SK-N-MC (cell line): ENCODE results near the gene NINL.
"Not testable (repeated sequence)": the region's sequence is repeated elsewhere in the genome, so short reads cannot be mapped to it uniquely, and the experiment has no call there.

Experiments
- DNase-seq: peaks from one replicate; pipeline ENCODE4 v3.0.0-alpha.2; 2011; ENCODE audit warnings: low read depth, low spot score
- H3K27ac ChIP-seq: fragments of 200-600 bp; sonication (generic); 2 replicates; pipeline ENCODE4 v1.5.1; 2016; ENCODE audit warnings: mixed run types
- H3K36me3 ChIP-seq: fragments of 200-600 bp; sonication (generic); 2 replicates; pipeline ENCODE4 v1.6.1; 2017; ENCODE audit warnings: antibody characterized with exemption, low read length, mixed read lengths; ENCODE audit not compliant: insufficient read depth
- H3K4me3 ChIP-seq: fragments of 200-600 bp; sonication (generic); 2 replicates; pipeline ENCODE4 v1.5.1; 2016
- H3K9ac ChIP-seq: fragments of 200-600 bp; sonication (generic); 2 replicates; pipeline ENCODE4 v1.8.0; 2017; ENCODE audit warnings: mixed run types, mixed read lengths; ENCODE audit not compliant: insufficient read length
- H3K9me3 ChIP-seq: fragments of 200-600 bp; sonication (generic); 2 replicates; pipeline ENCODE4 v1.6.1; 2017; ENCODE audit warnings: low read depth, mild to moderate bottlenecking, antibody characterized with exemption, low read length, moderate library complexity, mixed read lengths
- EZH2 ChIP-seq: fragments of 200-600 bp; sonication (generic); IDR thresholded peaks from one replicate; pipeline ENCODE4 v1.6.1; 2017; ENCODE audit warnings: antibody characterized with exemption
- FOXP2 ChIP-seq: optimal IDR thresholded peaks from 2 replicates; pipeline ENCODE3; 2011; ENCODE audit warnings: mild to moderate bottlenecking, moderate library complexity; ENCODE audit not compliant: insufficient read depth; ENCODE audit errors: extremely low read length, control extremely low read depth
- POLR2AphosphoS5 ChIP-seq: IDR thresholded peaks from 2 replicates; pipeline ENCODE4 v1.6.1; 2012; ENCODE audit warnings: mild to moderate bottlenecking, low read depth, low read length, borderline replicate concordance

Gene NINL

GRCh38 chr20:25478889-25479568 lies 106.3 kb downstream of the NINL start:
- Histone ChIP-seq H3K9me3 (no peaks in the 10 kb centered on the region), H3K36me3 (peaks cover 35% of the 10 kb centered on the region; the same call in 1 of the 2 replicates), H3K27ac (no peak overlapping the region), H3K9ac (no peak overlapping the region), H3K4me3 (no peak overlapping the region)
- TF ChIP-seq POLR2AphosphoS5, result no peak
- TF ChIP-seq FOXP2, result no peak
- TF ChIP-seq EZH2, result no peak
- DNase-seq, result no peak

DNA sequence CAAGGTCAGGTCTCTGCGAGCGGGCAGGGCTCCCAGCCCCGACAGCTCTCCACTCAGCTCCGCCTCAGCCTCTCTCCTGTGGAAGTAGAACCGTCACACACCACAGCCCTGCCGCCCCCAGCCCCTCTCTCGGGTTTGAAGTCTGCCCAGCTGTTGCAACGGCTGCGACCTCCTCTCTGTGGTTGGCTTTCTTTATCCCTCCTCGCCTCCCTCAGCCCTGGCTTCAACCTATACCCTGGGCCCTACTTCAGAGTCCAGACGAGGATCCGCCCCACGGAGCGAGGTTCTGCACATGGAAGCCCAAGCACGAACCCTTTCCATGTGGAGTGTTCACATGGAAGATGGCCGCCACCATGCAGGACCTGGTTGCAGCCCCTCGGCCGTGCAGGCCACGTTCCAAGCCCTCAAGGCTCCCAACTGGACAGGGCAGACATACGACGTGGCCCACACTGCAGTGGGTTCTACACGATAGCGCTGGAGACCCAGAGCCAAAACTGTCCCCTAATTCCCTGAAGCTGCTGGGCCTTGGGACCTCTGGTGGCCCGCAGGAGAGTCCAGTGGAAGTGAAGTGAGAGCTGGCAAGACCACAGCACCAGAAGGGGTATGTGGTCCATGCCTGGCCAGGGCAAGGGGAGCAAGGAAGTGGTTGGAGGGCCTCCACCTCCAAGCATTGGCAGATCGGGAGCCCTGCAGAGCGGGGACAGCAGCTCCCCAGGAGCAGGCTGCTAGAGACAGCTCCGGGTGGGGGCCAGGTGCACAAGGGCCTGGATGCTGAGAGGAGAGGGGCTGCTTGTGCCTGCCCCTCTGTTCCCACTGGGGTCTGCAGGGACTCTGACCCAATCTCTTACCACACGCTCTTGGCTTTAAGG lies 108.1 kb downstream of the NINL start:
- H3K36me3 ChIP-seq, result peaks cover 42% of the 10 kb centered on the region; the same call in 1 of the 2 replicates
- H3K4me3 ChIP-seq, result no peak overlapping the region
- H3K9ac ChIP-seq, result no peak overlapping the region
- H3K9me3 ChIP-seq, result no peaks in the 10 kb centered on the region
- no peak for DNase-seq
- no peak for TF ChIP-seq FOXP2
- TF ChIP-seq EZH2, result no peak
- no peak for TF ChIP-seq POLR2AphosphoS5
- H3K27ac ChIP-seq, result no peak overlapping the region

DNA sequence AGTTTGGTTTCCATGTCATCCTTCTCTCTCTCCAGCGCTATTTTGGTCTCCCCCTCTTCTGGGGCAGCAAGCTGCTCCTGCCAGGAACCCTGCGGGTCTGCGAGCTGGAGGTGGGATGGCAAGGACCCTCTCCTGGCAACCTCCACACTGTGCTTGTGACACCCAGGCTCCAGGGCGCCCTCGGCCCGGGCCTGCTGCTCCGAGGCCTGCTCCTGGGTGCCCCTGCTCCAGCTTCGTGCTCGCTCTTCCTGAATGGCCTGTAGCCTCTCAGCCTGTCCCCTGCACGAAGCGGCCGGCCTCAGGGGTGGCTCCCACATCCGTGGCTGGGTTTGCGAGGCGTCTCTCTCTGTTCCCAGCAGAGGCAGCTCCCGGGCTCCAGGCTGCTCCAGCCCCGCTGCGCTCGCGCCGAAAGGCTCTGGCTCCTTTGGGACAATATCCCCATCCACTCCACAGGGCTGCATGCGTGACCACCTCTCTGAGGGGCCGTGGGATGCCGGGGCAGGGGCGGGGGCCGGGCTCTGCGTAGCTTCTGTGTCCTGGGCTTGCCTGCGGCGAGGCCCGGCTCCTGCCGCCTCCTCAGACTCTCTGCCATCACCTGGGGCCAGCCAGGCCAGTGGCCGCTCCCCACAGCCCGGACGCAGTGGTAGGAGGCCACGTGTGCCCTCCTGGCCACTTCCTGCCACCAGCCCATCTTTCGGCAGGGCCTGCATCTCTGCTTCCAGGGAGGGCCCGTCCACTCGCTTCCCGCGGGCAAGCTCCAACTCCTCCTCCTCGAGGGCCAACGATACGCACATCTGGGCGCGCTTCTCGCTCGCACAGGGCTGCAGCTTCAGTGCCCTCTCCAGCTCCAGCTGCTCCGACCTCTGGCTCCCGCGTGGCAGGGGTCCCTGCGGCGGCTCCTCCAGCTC lies 109.0 kb downstream of the NINL start:
- H3K27ac ChIP-seq, result no peak overlapping the region
- no peak overlapping the region for H3K9ac ChIP-seq
- H3K36me3 ChIP-seq, result peaks cover 41% of the 10 kb centered on the region; the same call in 1 of the 2 replicates
- H3K4me3 ChIP-seq, result no peak overlapping the region
- no peaks in the 10 kb centered on the region for H3K9me3 ChIP-seq
- DNase-seq, result no peak
- TF ChIP-seq POLR2AphosphoS5 (no peak), EZH2 (no peak), FOXP2 (no peak)

DNA sequence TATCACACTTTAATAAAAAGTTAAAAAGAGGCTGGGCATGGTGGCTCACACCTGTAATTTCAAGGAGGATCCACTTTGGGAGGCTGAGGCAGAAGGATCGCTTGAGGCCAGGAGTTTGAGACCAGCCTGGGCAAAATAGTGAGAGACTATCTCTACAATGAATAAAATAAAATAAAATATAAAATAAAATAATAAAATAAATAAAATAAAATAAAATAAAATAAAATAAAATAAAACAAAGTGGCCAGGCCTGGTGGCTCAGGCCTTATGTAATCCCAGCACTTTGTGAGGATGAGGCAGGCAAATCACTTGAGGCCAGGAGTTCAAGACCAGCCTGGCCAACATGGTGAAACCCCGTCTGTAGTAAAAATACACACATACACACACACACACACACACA lies 112.0 kb downstream of the NINL start:
- peaks cover 36% of the 10 kb centered on the region; the same call in 1 of the 2 replicates for H3K36me3 ChIP-seq
- H3K9ac ChIP-seq, H3K9me3 ChIP-seq, H3K27ac ChIP-seq, DNase-seq, H3K4me3 ChIP-seq: not testable (repeated sequence)

- Histone ChIP-seq H3K9ac (no peak overlapping the region), H3K36me3 (peaks cover 53% of the 10 kb centered on the region; the same call in 1 of the 2 replicates), H3K27ac (no peak overlapping the region), H3K4me3 (no peak overlapping the region), H3K9me3 (no peaks in the 10 kb centered on the region)
- DNase-seq, result no peak
- TF ChIP-seq EZH2 (no peak), POLR2AphosphoS5 (no peak), FOXP2 (no peak)
These were observed 114.3 kb downstream of the NINL start for GRCh38 chr20:25471020-25471419.

- Histone ChIP-seq H3K36me3 (peaks cover 59% of the 10 kb centered on the region; the same call in 1 of the 2 replicates), H3K4me3 (no peak overlapping the region), H3K9me3 (no peaks in the 10 kb centered on the region), H3K27ac (no peak overlapping the region), H3K9ac (no peak overlapping the region)
- TF ChIP-seq FOXP2, result no peak
- no peak for DNase-seq
These were observed 115.3 kb downstream of the NINL start for GRCh38 chr20:25470045-25470444.

DNA sequence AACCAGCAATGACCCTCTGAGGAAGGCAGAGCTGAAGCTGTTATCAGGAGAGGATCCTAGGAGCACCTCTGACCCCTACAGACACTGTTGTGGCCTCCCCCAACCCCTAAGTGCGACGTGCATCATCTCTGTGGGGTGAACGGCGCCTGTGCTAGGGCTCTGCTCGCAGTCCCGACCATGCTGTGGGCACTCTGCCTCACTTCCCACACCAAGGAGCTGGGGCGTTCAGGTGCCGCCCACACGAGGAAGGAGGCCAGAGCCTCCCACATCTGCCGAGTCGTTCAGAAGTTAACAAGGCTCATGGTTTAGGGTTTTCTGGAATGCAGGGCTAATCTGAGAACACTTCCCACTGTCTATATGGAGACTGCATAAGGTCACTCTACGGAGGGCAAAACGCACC lies 115.8 kb downstream of the NINL start:
- Histone ChIP-seq H3K9ac (no peak overlapping the region), H3K9me3 (no peaks in the 10 kb centered on the region), H3K4me3 (no peak overlapping the region), H3K27ac (no peak overlapping the region), H3K36me3 (peaks cover 62% of the 10 kb centered on the region; the same call in 1 of the 2 replicates)
- TF ChIP-seq POLR2AphosphoS5 (no peak), EZH2 (no peak), FOXP2 (no peak)
- no peak for DNase-seq
